MCF 10A (cell line): ENCODE measurements around the gene USH2A. TPM values are rescaled to one million over a fixed set of nuclear protein-coding genes. Genes with fewer than 3 reads are reported as not detected.

Experiments
- BruUV-seq: library from RNA; stranded (reverse); fragments of 400-500 nt; replicated peaks from 2 replicates; lab custom pipeline; 2021; lab: Mats Ljungman, UMichigan
- CTCF ChIA-PET: fragments of 300-600 bp; sonication (Branson Sonifier 250); formaldehyde crosslinking; extraction: SDS; loops from one replicate; lab custom pipeline; 2021; ENCODE audit warnings: antibody characterized with exemption, inconsistent platforms; lab: Yijun Ruan, JAX
- POLR2A ChIA-PET: fragments of 300-600, 350-650 bp; sonication (Branson Sonifier 250); formaldehyde crosslinking; extraction: SDS; loops from one replicate; lab custom pipeline; 2020; ENCODE audit warnings: antibody characterized with exemption, inconsistent platforms; lab: Yijun Ruan, JAX
- DNase-seq: peaks from one replicate; pipeline ENCODE4 v3.0.0-alpha.2; 2018; ENCODE audit not compliant: unreplicated experiment
- H3K27ac Mint-ChIP-seq: one replicate; pipeline ENCODE4 v1.8.0; 2022; ENCODE audit warnings: mild to moderate bottlenecking, low read depth, mixed read lengths; ENCODE audit not compliant: unreplicated experiment
- H3K27me3 Mint-ChIP-seq: one replicate; pipeline ENCODE4 v1.8.0; 2022; ENCODE audit warnings: mixed read lengths; ENCODE audit not compliant: insufficient read depth, unreplicated experiment
- H3K36me3 Mint-ChIP-seq: one replicate; pipeline ENCODE4 v1.8.0; 2022; ENCODE audit warnings: mild to moderate bottlenecking, moderate library complexity, mixed read lengths; ENCODE audit not compliant: insufficient read depth, unreplicated experiment
- H3K4me1 Mint-ChIP-seq: one replicate; pipeline ENCODE4 v1.8.0; 2022; ENCODE audit warnings: mixed read lengths; ENCODE audit not compliant: insufficient read depth, unreplicated experiment
- H3K4me3 Mint-ChIP-seq: one replicate; pipeline ENCODE4 v1.8.0; 2022; ENCODE audit warnings: mild to moderate bottlenecking, moderate library complexity, mixed read lengths; ENCODE audit not compliant: unreplicated experiment
- H3K9me3 Mint-ChIP-seq: one replicate; pipeline ENCODE4 v1.8.0; 2022; ENCODE audit warnings: mixed read lengths; ENCODE audit not compliant: unreplicated experiment
- intact Hi-C: fragments of 100-400 bp; cut with micrococcal nuclease; formaldehyde crosslinking; loops from 2 replicates; pipeline ENCODE4 v1.14.1; 2022
- total RNA-seq: library from RNA; stranded (reverse); gene quantifications from 2 replicates; pipeline ENCODE4 v1.2.3, GENCODE V29; 2022
- TF ChIP-seq, protein P1 (sequence below): fragments of 200-600 bp; IDR thresholded peaks from one replicate; pipeline ENCODE4 v1.8.0; 2022; ENCODE audit warnings: antibody characterized with exemption, mild to moderate bottlenecking; ENCODE audit not compliant: unreplicated experiment

Gene USH2A
- total RNA-seq, 1 experiment from 2014 or later: not detected

DNA sequence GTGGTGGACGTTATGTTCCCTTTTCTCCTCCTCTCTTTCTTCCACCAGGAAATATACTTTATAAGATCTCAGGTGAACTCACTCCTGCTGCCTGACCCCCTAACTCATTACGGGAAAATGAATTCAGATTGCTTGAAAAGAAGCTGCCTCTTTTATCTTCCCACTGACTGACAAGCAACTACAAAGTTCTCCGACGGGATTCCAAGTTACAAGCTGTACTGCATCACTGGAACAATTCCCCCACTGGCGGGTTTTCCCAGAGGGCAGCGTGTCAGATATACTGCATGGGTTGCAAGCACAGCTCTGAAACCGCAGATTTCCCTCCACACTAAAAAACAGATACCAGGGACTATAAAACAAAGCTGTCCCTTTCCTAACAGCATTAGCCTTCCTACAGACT, 465.6 kb downstream of the USH2A start:
- BruUV-seq: no TSS peak
- DNase-seq: no peak
- intact Hi-C loops: no loop called here
- Mint-ChIP-seq H3K4me1 (no peaks in the 10 kb centered on the region), H3K27me3 (peaks cover 87% of the 10 kb centered on the region), H3K36me3 (no peaks in the 10 kb centered on the region), H3K27ac (no peak overlapping the region), H3K4me3 (no peak overlapping the region), H3K9me3 (no peaks in the 10 kb centered on the region)
- ChIA-PET POLR2A (interaction anchor here (0.8 kb wide), 1 partner anchor 17 kb away, joined by 4 read pairs; no protein-coding TSS in a partner anchor), CTCF (interaction anchor here (0.7 kb wide), 1 partner anchor 264 kb away, joined by 3 read pairs; no protein-coding TSS in a partner anchor)
- TF ChIP-seq, protein P1, sequence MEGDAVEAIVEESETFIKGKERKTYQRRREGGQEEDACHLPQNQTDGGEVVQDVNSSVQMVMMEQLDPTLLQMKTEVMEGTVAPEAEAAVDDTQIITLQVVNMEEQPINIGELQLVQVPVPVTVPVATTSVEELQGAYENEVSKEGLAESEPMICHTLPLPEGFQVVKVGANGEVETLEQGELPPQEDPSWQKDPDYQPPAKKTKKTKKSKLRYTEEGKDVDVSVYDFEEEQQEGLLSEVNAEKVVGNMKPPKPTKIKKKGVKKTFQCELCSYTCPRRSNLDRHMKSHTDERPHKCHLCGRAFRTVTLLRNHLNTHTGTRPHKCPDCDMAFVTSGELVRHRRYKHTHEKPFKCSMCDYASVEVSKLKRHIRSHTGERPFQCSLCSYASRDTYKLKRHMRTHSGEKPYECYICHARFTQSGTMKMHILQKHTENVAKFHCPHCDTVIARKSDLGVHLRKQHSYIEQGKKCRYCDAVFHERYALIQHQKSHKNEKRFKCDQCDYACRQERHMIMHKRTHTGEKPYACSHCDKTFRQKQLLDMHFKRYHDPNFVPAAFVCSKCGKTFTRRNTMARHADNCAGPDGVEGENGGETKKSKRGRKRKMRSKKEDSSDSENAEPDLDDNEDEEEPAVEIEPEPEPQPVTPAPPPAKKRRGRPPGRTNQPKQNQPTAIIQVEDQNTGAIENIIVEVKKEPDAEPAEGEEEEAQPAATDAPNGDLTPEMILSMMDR: no peak

DNA sequence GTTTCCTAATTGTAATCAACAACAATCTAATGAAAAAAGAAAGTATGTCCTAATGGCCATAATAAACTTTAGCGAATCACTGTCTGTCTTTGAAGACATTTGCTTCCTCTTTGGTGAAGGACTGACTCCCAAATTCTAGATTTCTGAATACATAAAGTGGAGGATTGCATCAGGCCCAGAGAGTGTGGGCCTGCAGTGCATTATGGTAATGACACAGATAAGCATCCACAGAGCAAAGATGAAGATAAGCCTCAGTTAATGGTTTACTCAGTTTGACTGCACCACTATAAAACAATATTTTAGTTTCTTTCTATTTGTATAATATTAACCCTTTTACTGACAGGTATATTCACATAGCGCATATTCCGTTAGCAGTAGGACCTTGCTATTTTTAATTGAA, 490.7 kb downstream of the USH2A start:
- Mint-ChIP-seq H3K4me3 (no peak overlapping the region), H3K36me3 (no peaks in the 10 kb centered on the region), H3K9me3 (no peaks in the 10 kb centered on the region), H3K27me3 (peaks cover 96% of the 10 kb centered on the region), H3K4me1 (no peaks in the 10 kb centered on the region), H3K27ac (no peak overlapping the region)
- ChIA-PET CTCF (no interaction called here), POLR2A (no interaction called here)
- no TSS peak for BruUV-seq
- TF ChIP-seq, protein P1: no peak
- intact Hi-C loops: no loop called here
- no peak for DNase-seq

DNA sequence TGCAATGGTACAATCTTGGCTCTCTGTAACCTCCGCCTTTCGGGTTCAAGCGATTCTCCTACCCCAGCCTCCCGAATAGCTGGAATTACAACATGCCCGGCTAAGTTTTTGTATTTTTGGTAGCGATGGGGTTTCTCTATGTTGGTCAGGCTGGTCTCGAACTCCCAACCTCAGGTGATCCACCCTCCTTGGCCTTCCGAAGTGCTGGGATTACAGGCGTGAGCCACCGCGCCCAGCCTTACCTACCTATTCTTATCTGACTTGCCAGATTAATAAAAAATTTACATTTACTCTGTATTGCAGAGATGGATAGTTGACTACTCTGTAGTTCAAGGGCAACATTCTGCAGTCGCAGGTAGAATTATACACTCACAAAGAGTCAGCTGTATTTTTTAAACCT, 496.6 kb downstream of the USH2A start:
- H3K9me3 Mint-ChIP-seq: no peaks in the 10 kb centered on the region
- no peak overlapping the region for H3K27ac Mint-ChIP-seq
- POLR2A ChIA-PET: no interaction called here
- no peak for DNase-seq
- H3K4me1 Mint-ChIP-seq: no peaks in the 10 kb centered on the region
- intact Hi-C loops: no loop called here
- BruUV-seq: no TSS peak
- H3K36me3 Mint-ChIP-seq: no peaks in the 10 kb centered on the region
- no peak overlapping the region for H3K4me3 Mint-ChIP-seq
- peaks cover 100% of the 10 kb centered on the region for H3K27me3 Mint-ChIP-seq
- TF ChIP-seq, protein P1: no peak
- CTCF ChIA-PET: interaction anchor here (0.7 to 1.1 kb wide), 2 partner anchors 17 to 30 kb away, joined by 3 to 5 read pairs; no protein-coding TSS in a partner anchor

DNA sequence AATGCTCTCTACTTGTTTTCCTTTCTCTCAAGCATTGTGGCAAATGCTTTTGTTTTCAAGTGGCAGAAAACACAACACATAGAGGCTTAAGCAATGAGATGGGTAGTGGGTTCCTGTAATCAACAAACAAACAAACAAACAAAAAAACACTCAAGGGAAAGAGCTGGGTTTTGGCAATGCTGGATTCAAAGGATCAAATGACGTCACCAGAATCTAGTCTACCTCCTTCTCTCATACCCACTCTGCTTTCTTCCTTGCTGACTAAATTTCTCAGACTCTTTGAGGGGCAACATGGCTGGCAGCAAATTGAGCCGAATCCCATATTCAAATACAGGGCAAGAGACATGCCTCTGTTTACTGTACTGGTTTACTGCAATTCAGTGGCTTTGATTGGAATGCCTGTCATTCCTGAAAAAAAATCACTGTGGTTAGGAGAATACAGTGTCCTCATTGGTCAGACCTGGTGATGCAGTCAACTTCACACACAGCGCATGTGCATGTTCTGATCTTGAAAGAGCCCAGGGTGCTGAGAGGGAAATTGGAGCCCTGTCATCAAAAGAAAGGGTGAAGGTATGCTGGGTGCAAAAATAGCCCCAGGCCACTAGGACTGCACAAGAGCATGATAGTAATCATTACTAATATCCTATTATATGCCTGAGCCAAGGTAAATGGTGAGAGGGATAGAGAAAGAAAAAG, 500.0 kb downstream of the USH2A start:
- no peaks in the 10 kb centered on the region for H3K4me1 Mint-ChIP-seq
- no TSS peak for BruUV-seq
- no peak overlapping the region for H3K4me3 Mint-ChIP-seq
- H3K36me3 Mint-ChIP-seq: no peaks in the 10 kb centered on the region
- intact Hi-C loops: no loop called here
- peaks cover 100% of the 10 kb centered on the region for H3K27me3 Mint-ChIP-seq
- TF ChIP-seq, protein P1: no peak
- no peaks in the 10 kb centered on the region for H3K9me3 Mint-ChIP-seq
- POLR2A ChIA-PET: no interaction called here
- CTCF ChIA-PET: interaction anchor here (1.0 to 1.2 kb wide), 2 partner anchors 10 to 298 kb away, joined by 3 to 5 read pairs; no protein-coding TSS in a partner anchor
- no peak for DNase-seq
- H3K27ac Mint-ChIP-seq: no peak overlapping the region
